SK-MEL-5 (cell line): Measurements from ENCODE around the gene PDE4B. TPM values are rescaled to one million over a fixed set of nuclear protein-coding genes. Genes with fewer than 3 reads are reported as not detected.
"Not testable (repeated sequence)": the region's sequence is repeated elsewhere in the genome, so short reads cannot be mapped to it uniquely, and the experiment has no call there.

Experiments
- DNase-seq: peaks from one replicate; pipeline ENCODE4 v3.0.0-alpha.2; 2016; ENCODE audit warnings: low read depth, low spot score
- in situ Hi-C: cut with HindIII; loops from 2 replicates; pipeline ENCODE4 v1.10.0; 2016; ENCODE audit warnings: low sequenced_read_pairs, high pct_unique_total_duplicates, low pct_unique_long_range_greater_than_20kb
- total RNA-seq: library from RNA; depleted of rRNA; stranded (reverse); fragments of >200 nt; shearing (Covaris generic); gene quantifications from 2 replicates; pipeline ENCODE4 v1.2.3, GENCODE V29; 2014

PDE4B gene
- total RNA-seq, 1 experiment from 2014 or later, result 26.1 TPM

DNA sequence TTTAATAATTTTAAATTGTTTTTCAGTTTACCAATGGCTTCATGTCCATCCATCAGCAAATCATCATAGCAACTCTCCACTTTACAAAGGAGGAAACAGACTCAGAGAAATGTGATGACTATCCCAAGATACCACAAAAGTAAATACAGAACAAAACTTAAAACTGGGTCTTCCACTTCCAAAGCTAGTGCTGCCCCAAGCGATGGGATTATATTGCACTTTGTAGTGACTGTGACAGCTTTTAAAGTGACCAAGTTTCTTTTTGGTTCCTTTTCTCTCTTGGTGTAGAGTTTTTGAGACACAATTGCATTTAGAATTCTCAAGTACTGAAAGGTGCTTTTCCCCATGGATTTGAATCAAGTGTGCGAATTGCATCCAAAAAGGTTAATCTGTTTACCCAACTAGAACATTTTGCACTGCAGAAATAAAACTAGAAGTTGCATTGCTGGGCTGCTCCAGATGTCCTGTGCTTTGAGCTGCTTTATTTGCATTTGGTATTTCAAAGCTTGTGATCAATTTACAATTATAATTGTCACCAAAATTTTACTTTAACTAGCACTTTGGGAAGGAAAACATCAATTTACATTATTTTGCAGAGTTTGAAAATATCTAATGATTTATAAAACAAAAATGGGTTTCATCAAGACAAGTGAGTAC lies 320.2 kb downstream of the PDE4B start:
- no peak for DNase-seq
- in situ Hi-C loops, result no loop called here

DNA sequence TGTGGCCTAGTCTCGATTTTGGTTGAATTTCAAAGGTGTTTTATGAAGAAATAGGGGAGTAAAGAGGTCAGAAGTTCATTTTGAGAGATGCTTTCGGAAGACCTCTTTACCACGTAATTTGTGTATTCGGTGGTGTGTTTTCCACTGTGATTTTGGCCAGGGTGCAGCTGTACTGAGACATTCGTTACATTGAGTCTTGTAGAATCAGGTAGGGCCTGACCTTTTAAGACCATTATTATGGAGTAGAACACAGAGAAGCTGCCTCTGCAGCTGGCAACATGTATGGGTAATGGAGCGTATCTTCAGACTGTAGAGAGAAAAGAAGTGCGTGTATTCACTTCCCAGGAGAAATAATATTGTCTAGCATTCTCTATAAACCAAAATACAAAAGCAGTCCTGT lies 326.5 kb downstream of the PDE4B start:
- in situ Hi-C loops, result no loop called here
- no peak for DNase-seq

DNA sequence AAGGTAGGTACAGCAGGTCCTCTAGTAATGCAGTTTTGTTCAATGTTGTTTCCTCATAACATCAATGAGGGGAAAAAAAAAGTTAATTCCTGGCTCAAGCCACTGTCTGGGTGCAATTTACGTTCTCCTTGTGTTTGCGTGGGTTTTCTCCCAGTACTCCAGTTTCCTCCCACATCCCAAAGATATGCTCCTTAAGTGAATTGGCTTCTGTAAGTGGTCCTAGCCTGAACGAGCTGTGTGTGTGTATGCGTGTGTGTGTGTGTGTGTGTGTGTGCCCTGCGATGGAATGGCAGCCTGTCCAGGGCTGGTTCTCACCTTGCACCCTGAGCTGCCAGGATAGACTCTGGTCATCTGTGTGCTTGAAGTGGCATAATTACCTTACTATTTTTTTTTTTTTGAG lies 332.0 kb downstream of the PDE4B start:
- DNase-seq, result no peak
- in situ Hi-C loops, result no loop called here

DNA sequence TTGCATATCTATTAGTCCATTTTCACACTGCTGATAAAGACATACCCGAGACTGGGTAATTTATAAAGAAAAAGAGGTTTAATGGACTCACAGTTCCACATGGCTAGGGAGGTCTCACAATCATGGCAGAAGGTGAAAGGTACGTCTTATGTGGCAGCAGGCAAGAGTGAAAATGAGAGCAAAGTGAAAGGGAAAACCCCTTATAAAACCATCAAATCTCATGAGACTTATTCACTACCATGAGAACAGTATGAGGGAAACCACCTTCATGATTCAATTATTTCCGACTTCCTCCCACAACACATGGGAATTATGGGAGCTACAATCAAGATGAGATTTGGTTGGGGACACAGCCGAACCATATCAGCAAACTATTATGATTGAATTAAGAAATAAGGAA lies 335.9 kb downstream of the PDE4B start:
- in situ Hi-C loops, DNase-seq: not testable (repeated sequence)

DNA sequence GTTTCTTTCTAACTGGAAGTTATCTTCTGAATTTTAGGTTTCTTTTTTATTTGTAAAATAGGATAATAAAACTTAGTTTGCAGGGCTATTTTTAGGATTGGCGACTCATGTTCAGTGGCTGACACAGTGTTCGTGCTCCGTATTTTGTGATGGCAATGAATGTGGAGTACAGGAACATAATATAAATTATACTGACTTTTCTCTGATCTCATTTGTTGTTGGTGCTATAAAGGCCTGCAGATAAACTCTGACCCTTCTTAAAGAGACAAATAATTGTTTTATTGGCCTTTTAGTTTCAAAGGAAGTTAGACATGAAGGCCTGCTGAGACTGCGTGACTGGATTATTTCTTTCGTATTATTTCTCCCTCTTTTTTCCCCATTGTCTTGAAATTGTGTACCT lies 339.6 kb downstream of the PDE4B start:
- no peak for DNase-seq
- in situ Hi-C loops, result no loop called here

DNA sequence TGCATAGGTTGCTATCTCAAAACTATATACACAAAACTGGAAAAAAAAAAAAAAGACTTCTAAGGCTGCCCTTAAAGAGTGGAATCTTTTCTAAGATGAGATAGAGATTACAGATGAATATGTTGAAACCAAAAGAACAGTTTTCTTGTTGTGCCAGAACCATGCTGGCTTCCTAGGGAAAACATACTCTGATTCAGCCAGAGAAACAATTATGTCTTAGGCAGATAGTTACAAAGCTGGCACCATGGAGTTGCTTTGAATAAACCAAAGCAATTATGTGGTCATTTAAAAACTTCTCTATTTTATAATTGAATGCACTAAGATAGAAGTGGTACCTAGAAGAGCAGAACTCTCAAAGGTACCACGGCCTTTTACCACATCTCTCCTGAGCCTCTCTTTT lies 341.3 kb downstream of the PDE4B start:
- in situ Hi-C loops, result no loop called here

DNA sequence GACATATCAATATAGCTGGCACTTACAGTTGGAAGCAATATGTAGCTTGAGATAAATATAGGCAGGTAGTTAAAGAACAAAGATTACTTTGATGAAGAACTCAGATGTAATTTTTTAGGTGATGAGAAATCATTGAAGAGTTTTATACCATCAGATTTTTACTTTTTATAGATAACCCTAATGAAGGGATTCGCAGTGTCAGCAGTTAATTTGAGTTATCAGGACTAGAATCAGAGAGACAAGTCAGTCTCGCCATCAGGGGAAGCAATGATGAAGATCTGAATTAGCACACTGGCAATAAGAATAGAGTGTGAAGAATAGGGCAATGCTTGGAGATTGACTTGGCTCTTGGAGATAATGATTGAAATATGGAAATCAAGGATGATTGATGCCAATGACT lies 342.5 kb downstream of the PDE4B start:
- in situ Hi-C loops, result no loop called here
- no peak for DNase-seq

More for the DNA sequence above, 341.3 kb downstream of the PDE4B start:
- no peak for DNase-seq

DNA sequence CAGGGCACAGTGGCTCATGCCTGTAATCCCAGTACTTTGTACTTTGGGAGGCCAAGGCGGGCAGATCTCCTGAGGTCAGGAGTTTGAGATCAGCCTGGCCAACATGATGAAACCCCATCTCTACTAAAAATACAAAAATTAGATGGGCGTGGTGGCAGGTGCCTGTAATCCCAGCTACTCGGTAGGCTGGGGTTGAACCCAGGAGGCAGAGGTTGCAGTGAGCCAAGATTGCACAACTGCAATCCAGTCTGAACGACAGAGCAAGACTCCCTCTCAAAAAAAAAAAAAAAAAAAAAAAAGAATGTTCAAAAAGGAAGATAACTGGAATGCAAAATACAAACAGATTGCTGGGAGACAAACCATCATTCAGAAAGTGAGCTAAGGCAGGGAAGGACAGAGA lies 343.7 kb downstream of the PDE4B start:
- in situ Hi-C loops, DNase-seq: not testable (repeated sequence)

DNA sequence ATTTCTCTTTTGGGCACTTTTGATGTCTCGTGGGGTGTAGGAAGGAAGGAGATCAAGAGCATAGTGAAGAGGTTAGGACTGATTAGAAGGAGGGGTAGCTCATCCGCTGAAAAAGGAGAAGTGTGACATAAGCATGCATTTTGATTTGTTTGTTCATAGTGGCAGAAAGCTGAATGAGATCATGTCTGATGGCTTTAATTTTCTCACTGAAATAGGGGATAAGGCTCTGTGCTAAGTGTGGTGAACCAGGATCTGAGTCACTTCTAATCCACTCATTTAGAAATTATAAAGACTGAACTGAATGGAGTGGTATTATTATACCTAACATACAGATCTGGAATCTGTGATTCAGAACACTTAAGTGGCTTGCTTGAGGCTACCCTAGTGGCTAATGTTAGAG lies 344.5 kb downstream of the PDE4B start:
- no peak for DNase-seq
- in situ Hi-C loops, result no loop called here

DNA sequence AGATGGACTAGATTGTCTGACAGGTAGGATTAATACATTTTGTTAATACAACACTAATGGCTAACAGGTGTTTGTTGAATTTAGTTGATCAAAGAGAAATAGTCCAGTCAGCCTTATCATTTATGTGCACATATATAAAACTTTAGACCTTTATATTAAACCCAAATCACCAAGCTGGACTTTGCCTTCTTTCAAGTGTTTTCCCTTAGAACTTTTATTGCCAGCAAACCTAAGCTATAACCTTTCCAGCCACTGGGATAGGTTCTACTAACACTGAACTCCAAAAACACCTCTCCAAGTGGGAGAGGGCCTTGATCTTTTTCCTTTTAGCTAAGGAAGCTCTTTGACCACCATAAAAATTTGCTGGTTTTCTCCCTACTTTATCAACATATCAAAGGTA lies 345.9 kb downstream of the PDE4B start:
- DNase-seq, result no peak

DNA sequence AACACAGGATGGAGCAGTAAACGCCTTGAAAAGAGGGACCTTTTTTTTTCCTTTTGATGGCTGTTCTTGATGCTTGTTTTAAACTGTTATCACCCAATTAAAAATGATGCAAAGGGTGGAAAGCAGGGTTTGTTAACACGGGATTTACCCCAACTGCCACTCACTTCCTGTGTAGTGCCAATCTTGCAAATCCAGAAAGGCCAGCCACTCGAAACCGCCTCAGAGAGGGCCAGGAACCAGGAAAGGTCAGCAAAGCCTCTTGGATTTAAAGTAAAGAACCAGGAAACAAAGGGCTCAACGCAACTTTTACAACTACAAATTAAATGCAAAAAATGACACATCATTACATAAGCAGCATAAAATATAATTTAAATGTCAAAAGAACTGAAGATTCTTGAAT lies 347.4 kb downstream of the PDE4B start:
- in situ Hi-C loops, result no loop called here
- DNase-seq, result no peak

More for the DNA sequence above, 345.9 kb downstream of the PDE4B start:
- in situ Hi-C loops, result no loop called here

DNA sequence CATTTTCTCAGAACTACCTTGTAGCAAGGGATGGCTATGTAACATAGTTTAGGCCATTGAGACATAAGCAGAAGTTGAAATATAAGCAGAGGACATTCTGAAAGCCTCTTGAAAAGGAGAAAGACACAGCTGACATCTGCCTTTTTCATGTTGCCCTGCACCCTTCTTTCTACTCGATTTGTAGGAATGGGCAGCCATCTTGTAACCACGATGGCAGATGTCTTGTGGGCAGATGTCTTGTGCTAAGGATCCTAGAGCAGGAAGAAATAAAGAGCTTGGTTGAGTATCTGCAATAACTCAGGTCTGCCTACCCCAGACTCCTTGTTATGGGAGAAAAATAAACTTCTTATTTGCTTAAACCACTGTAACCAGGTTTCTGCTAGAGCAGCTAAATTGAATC lies 351.0 kb downstream of the PDE4B start:
- no peak for DNase-seq
- in situ Hi-C loops, result no loop called here

DNA sequence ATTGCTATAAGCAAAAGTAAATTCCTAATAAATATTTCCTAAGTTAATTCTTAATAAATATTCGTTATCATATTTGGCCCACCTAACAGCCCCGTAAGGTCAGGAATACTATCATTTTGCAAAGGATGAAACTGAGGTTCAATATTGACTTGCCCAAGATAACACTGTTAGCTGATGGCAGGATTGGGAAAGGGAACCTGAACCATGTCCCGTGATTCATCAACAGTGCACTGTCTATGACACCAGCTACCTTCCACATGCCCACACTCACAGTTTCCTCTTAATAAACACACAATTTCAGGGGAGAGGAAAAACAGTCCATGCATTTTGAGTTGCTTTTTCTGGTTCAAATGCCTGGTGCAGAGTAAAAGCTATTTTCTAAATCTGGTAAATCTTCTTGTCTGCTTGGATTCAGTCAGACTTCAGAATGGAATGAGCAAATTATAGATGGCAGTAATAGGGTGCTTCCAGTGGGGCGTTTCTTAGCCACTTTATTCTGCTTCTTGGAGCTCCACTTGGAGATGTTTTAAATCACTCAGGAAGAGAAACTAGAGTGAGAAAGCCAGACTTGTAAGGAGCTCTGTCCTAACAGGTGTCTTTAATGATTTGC lies 354.6 kb downstream of the PDE4B start:
- DNase-seq, result no peak
- in situ Hi-C loops, result no loop called here

DNA sequence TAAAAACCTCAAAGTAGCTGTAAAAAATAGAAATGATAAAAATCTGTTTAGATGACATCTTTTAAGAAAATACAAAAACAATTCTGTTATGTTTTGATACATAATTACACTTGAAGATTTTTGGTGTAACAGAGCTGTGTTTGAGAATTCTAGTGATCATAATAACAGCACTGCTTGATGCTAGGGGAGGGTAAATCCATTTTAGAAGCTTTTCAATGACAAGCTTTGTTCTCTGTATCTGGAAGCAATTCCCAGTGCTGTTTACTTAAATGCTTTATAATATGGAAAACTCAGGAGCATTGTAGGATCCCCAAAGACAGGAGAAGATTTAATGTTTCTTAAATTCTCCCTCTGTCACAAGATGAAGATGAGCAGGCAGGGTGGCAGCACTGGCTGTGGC lies 359.3 kb downstream of the PDE4B start:
- DNase-seq, result no peak
- in situ Hi-C loops, result no loop called here

DNA sequence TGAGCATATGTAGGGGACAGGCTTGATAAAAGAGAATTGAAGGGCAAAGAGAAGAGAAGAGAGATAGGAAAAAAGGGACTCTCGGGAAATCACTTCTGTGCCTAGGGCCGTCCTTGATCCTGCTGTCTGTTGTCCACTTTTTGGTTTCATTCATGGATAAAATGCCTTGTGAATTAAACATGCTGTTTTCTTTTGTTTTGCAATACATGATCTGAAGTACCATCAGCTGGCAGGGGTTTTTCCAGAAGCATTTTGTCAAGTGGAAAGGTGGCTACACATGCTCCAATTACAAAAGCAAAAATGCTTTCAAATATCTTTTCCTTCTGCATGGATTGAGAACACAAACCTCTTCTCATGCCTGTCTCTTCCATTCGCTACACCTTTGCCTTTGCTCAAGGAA lies 361.7 kb downstream of the PDE4B start:
- in situ Hi-C loops, result no loop called here
- DNase-seq, result no peak

DNA sequence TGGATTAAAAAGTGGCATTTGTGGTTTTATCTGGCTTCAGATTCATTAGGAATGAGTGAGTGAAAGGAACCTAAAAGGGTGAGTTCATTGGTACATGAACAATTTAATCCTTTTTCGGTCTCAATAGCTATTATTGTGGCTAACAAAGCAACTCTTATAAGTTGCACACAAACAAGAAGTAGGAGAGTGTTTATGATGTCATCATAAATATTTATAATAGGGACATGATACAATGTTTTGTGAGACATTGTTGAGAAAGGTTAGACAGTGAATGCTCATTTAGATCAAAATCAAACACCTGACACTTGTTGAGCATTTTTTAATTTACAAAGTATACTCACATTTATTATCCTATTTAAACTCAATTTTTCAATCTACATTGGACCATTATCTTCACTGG lies 363.4 kb downstream of the PDE4B start:
- no peak for DNase-seq
- in situ Hi-C loops, result no loop called here

DNA sequence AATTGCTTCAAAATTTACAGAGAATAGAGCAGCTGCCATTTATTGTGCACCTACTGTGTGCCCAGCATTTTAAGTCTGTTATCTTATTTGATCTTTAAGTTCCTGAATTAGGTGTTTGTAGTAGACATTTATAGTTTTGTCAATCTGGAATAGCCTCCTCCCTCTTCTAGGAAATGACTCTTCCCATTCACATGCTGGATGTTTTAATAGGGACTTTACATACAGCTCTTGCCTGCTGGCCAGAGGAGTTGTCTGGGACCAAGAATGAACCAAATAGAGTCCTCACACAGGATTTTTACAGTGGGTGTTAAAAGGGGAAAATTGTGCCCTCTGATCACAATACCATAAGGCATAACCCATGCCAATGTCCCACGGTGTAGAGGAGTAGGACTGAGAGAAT lies 367.1 kb downstream of the PDE4B start:
- in situ Hi-C loops, result no loop called here
- DNase-seq, result no peak

DNA sequence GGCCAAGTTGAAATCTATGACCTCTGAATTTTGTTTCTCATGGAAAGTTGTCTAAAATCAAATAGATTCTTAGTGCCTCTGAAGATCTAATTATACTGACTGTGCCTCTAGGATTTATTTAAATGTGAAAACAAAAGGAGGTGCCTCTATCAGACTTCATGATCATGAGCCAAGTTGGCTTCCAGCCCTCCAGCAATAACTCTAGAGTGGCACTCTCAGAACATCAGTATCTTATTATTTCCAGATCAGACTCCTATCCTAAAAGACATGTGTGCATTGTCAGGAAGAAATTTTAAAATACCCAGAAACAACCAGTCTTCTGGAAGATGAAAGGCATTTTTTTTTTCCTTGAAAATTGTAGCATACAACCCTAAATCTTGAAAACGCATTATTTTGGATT lies 368.0 kb downstream of the PDE4B start:
- DNase-seq, result no peak
- in situ Hi-C loops, result no loop called here

DNA sequence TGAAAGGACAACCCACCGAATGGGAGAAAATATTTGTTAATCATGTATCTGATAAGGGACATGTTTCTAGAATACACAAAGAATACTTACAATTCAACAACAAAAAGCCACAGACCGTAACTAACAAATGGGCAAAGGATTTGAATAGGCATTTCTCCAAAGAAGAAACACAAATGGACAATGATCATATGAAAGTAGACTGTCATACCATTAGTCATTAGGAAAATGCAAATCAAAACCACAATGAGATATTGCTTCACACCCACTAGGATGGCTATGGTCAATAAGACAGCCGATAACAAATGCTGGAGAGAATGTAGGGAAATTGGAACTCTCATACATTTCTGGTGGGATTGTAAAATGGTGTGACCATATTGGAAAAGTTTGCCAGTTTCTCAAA lies 374.1 kb downstream of the PDE4B start:
- in situ Hi-C loops, result no loop called here
- no peak for DNase-seq

DNA sequence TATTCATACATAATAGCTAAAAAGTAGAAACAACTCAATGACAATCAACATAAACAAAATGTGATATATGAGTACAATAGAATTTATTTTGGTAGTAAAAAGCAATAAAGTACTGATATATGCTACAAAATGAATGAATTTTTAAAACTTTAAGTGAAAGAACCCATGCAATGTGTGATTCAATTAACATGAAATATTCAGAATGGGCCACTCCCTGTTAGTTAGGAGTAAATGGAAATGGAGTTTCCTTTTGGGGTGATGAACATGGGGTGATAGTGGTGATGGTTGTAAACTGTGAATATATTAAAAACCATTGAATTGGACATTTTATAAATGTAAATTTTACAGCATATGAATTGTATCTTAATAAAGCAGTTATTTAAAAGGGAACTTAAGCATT lies 374.6 kb downstream of the PDE4B start:
- no peak for DNase-seq
- in situ Hi-C loops, result no loop called here
